22Rv1 (cell line): Measurements from ENCODE around the gene ZDHHC24.

Source experiments
- CTCF ChIP-seq: fragments of 450-650 bp; IDR thresholded peaks from 2 replicates; pipeline ENCODE4 v1.5.1; 2017; ENCODE audit warnings: mild to moderate bottlenecking
- ZFX ChIP-seq: fragments of 450-650 bp; IDR thresholded peaks from 2 replicates; pipeline ENCODE4 v1.6.1; 2017; ENCODE audit warnings: antibody characterized with exemption, borderline replicate concordance

GRCh38 chr11:66562275-66562674, 16.4 kb upstream of the ZDHHC24 start:
- TF ChIP-seq CTCF (no peak), ZFX (no peak)
